ENCODE measurements around the gene OR2C1.

- no peak for TF ChIP-seq CTCF (IDR thresholded peaks at IDR 0.05)
- no peak for TF ChIP-seq POLR2AphosphoS5 (IDR thresholded peaks at IDR 0.05)
- no peak for TF ChIP-seq EP300 (IDR thresholded peaks at IDR 0.05)
- TF ChIP-seq POLR2A (IDR thresholded peaks at IDR 0.05; ENCODE audit: low read depth): no peak
These were observed 33.9 kb upstream of the OR2C1 start for GRCh38 chr16:3321816-3322215.
